ENCODE data around the gene RAI14.
"Not testable (repeated sequence)": the region's sequence is repeated elsewhere in the genome, so short reads cannot be mapped to it uniquely, and the experiment has no call there.

Gene RAI14

GRCh38 chr5:34731435-34732232, 75.5 kb downstream of the RAI14 start:
- DNase-seq (ENCODE audit: low read depth): no peak

- DNase-seq (ENCODE audit: low read depth): no peak
Observed at GRCh38 chr5:34734326-34734725, 78.2 kb downstream of the RAI14 start.

- no peak for DNase-seq (ENCODE audit: low read depth)
Observed at GRCh38 chr5:34735491-34736426, 79.6 kb downstream of the RAI14 start.

GRCh38 chr5:34736445-34737115, 80.5 kb downstream of the RAI14 start:
- DNase-seq (ENCODE audit: low read depth): no peak

- no peak for DNase-seq (ENCODE audit: low read depth)
Observed at GRCh38 chr5:34737731-34738130, 81.6 kb downstream of the RAI14 start.

- no peak for DNase-seq (ENCODE audit: low read depth)
Observed at GRCh38 chr5:34738381-34738780, 82.3 kb downstream of the RAI14 start.

GRCh38 chr5:34740389-34740806, 84.3 kb downstream of the RAI14 start:
- DNase-seq (ENCODE audit: low read depth): no peak

GRCh38 chr5:34742061-34742460, 85.9 kb downstream of the RAI14 start:
- no peak for DNase-seq (ENCODE audit: low read depth)

GRCh38 chr5:34743878-34744277, 87.8 kb downstream of the RAI14 start:
- DNase-seq (ENCODE audit: low read depth): no peak

- DNase-seq (ENCODE audit: low read depth): no peak
Observed at GRCh38 chr5:34748431-34748830, 92.3 kb downstream of the RAI14 start.

- DNase-seq (ENCODE audit: low read depth): no peak
Observed at GRCh38 chr5:34749431-34749873, 93.3 kb downstream of the RAI14 start.

- no peak for DNase-seq (ENCODE audit: low read depth)
Observed at GRCh38 chr5:34750206-34750605, 94.1 kb downstream of the RAI14 start.

GRCh38 chr5:34751807-34752736, 95.9 kb downstream of the RAI14 start:
- DNase-seq (ENCODE audit: low read depth): no peak

- DNase-seq (ENCODE audit: low read depth): not testable (repeated sequence)
Observed at GRCh38 chr5:34753236-34753635, 97.1 kb downstream of the RAI14 start.

- DNase-seq (ENCODE audit: low read depth): no peak
Observed at GRCh38 chr5:34755926-34756325, 99.8 kb downstream of the RAI14 start.

- DNase-seq (ENCODE audit: low read depth): no peak
Observed at GRCh38 chr5:34756781-34757624, 100.9 kb downstream of the RAI14 start.

GRCh38 chr5:34758514-34758913, 102.4 kb downstream of the RAI14 start:
- no peak for DNase-seq (ENCODE audit: low read depth)

GRCh38 chr5:34759213-34759612, 103.1 kb downstream of the RAI14 start:
- not testable (repeated sequence) for DNase-seq (ENCODE audit: low read depth)

GRCh38 chr5:34765662-34766061, 109.5 kb downstream of the RAI14 start:
- no peak for DNase-seq (ENCODE audit: low read depth)

GRCh38 chr5:34767180-34767579, 111.1 kb downstream of the RAI14 start:
- no peak for DNase-seq (ENCODE audit: low read depth)

Data from T-helper 22 cell (primary cell).